Measurements from ENCODE around the gene CYP46A1. TPM values are rescaled to one million over a fixed set of nuclear protein-coding genes. Genes with fewer than 3 reads are reported as not detected.
A peak's percentile ranks its signal among the peaks of the same experiment; 100 is the strongest.

Gene CYP46A1
- total RNA-seq, 1 experiment from 2014 or later: 0.30 TPM

GRCh38 chr14:99682809-99683618 lies 1.1 kb upstream of the CYP46A1 start:
- BruUV-seq (replicated peaks): TSS peak; percentile 77
- H3K9me3 Mint-ChIP-seq (ENCODE audit: unreplicated experiment): no peaks in the 10 kb centered on the region
- peak overlapping the region; percentile 78 for H3K4me3 Mint-ChIP-seq (ENCODE audit: unreplicated experiment)
- CTCF ChIA-PET: interaction anchor here (0.5 to 5.5 kb wide), 27 partner anchors 8 to 679 kb away, joined by 3 to 75 read pairs (median 4); no protein-coding TSS in a partner anchor
- H3K27ac Mint-ChIP-seq (ENCODE audit: low read depth, unreplicated experiment): no peak overlapping the region
- peak; percentile 76 for DNase-seq (ENCODE audit: unreplicated experiment)
- peaks cover 6% of the 10 kb centered on the region for H3K4me1 Mint-ChIP-seq (ENCODE audit: insufficient read depth, unreplicated experiment)
- H3K36me3 Mint-ChIP-seq (ENCODE audit: insufficient read depth, unreplicated experiment): no peaks in the 10 kb centered on the region
- intact Hi-C loops (cut with micrococcal nuclease): loop anchor here (1.0 to 5.0 kb wide), 2 partner anchors 109 to 202 kb away; partner anchors contain the start of gene EML1
- peak; percentile 94 for TF ChIP-seq CTCF (IDR thresholded peaks at IDR 0.05; ENCODE audit: unreplicated experiment)
- POLR2A ChIA-PET: interaction anchor here (0.6 to 1.3 kb wide), 4 partner anchors 71 to 1994 kb away, joined by 3 to 6 read pairs (median 3); no protein-coding TSS in a partner anchor
- peaks cover 23% of the 10 kb centered on the region for H3K27me3 Mint-ChIP-seq (ENCODE audit: insufficient read depth, unreplicated experiment)

- H3K27ac Mint-ChIP-seq (ENCODE audit: low read depth, unreplicated experiment): no peak overlapping the region
- DNase-seq (ENCODE audit: unreplicated experiment): no peak
- ChIA-PET POLR2A (interaction anchor here (0.7 to 1.3 kb wide), 10 partner anchors 23 to 204 kb away, joined by 3 to 4 read pairs (median 3); partner anchors contain the start of genes CCDC85C, CCNK and SETD3), CTCF (interaction anchor here (0.5 to 1.7 kb wide), 8 partner anchors 57 to 529 kb away, joined by 3 to 7 read pairs (median 3); no protein-coding TSS in a partner anchor)
- no peaks in the 10 kb centered on the region for H3K36me3 Mint-ChIP-seq (ENCODE audit: insufficient read depth, unreplicated experiment)
- no peaks in the 10 kb centered on the region for H3K9me3 Mint-ChIP-seq (ENCODE audit: unreplicated experiment)
- H3K4me3 Mint-ChIP-seq (ENCODE audit: unreplicated experiment): peak overlapping the region; percentile 78
- no TSS peak for BruUV-seq (replicated peaks)
- peaks cover 6% of the 10 kb centered on the region for H3K4me1 Mint-ChIP-seq (ENCODE audit: insufficient read depth, unreplicated experiment)
- peaks cover 35% of the 10 kb centered on the region for H3K27me3 Mint-ChIP-seq (ENCODE audit: insufficient read depth, unreplicated experiment)
- no peak for TF ChIP-seq CTCF (IDR thresholded peaks at IDR 0.05; ENCODE audit: unreplicated experiment)
- intact Hi-C loops (cut with micrococcal nuclease): loop anchor here (1.0 to 5.0 kb wide), 2 partner anchors 74 to 108 kb away; partner anchors contain the start of gene EML1
Observed at GRCh38 chr14:99684410-99684934, 374 bp downstream of the CYP46A1 start.

- Mint-ChIP-seq H3K36me3 (ENCODE audit: insufficient read depth, unreplicated experiment) (no peaks in the 10 kb centered on the region), H3K4me1 (ENCODE audit: insufficient read depth, unreplicated experiment) (peaks cover 6% of the 10 kb centered on the region), H3K27ac (ENCODE audit: low read depth, unreplicated experiment) (no peak overlapping the region), H3K4me3 (ENCODE audit: unreplicated experiment) (peak overlapping the region; percentile 78), H3K9me3 (ENCODE audit: unreplicated experiment) (no peaks in the 10 kb centered on the region), H3K27me3 (ENCODE audit: insufficient read depth, unreplicated experiment) (peaks cover 42% of the 10 kb centered on the region)
- TF ChIP-seq CTCF (IDR thresholded peaks at IDR 0.05; ENCODE audit: unreplicated experiment): no peak
- CTCF ChIA-PET: interaction anchor here (1.7 kb wide), 1 partner anchor 199 kb away, joined by 4 read pairs; no protein-coding TSS in a partner anchor
- BruUV-seq (replicated peaks): no TSS peak
- POLR2A ChIA-PET: no interaction called here
- intact Hi-C loops (cut with micrococcal nuclease): no loop called here
- DNase-seq (ENCODE audit: unreplicated experiment): no peak
Observed at GRCh38 chr14:99685151-99685591, 1.1 kb downstream of the CYP46A1 start.

- H3K4me1 Mint-ChIP-seq (ENCODE audit: insufficient read depth, unreplicated experiment): peaks cover 6% of the 10 kb centered on the region
- peak overlapping the region; percentile 78 for H3K4me3 Mint-ChIP-seq (ENCODE audit: unreplicated experiment)
- TF ChIP-seq CTCF (IDR thresholded peaks at IDR 0.05; ENCODE audit: unreplicated experiment): no peak
- BruUV-seq (replicated peaks): no TSS peak
- ChIA-PET CTCF (interaction anchor here (1.7 kb wide), 1 partner anchor 199 kb away, joined by 4 read pairs; no protein-coding TSS in a partner anchor), POLR2A (no interaction called here)
- intact Hi-C loops (cut with micrococcal nuclease): no loop called here
- no peak overlapping the region for H3K27ac Mint-ChIP-seq (ENCODE audit: low read depth, unreplicated experiment)
- no peaks in the 10 kb centered on the region for H3K9me3 Mint-ChIP-seq (ENCODE audit: unreplicated experiment)
- H3K27me3 Mint-ChIP-seq (ENCODE audit: insufficient read depth, unreplicated experiment): peaks cover 46% of the 10 kb centered on the region
- H3K36me3 Mint-ChIP-seq (ENCODE audit: insufficient read depth, unreplicated experiment): no peaks in the 10 kb centered on the region
- DNase-seq (ENCODE audit: unreplicated experiment): no peak
Observed at GRCh38 chr14:99685596-99685995, 1.5 kb downstream of the CYP46A1 start.

Measured in MCF 10A (cell line).